ENCODE results near the gene ARHGAP6.
"Not testable (repeated sequence)": the region's sequence is repeated elsewhere in the genome, so short reads cannot be mapped to it uniquely, and the experiment has no call there.

ARHGAP6 gene

DNA sequence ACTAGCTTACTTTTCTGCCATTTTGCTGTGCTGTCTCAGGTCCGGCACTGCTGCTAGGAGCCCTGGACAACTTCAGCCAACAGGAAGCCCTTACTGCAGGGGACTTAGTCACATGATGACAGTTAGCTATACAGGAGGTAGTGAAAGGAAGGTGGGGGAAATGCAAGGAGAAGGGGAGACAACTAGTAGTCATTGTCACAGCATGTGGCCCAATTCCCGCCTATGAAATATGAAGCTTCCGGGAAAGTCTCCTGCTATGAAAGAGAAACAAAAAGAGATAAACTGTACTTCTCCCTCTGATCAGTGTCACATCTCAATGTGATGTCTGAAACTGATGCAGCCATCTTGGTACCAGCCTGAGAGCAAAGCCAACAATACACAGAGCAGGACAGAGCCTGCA is 300.9 kb downstream of the ARHGAP6 start:
- TF ChIP-seq, protein P1, sequence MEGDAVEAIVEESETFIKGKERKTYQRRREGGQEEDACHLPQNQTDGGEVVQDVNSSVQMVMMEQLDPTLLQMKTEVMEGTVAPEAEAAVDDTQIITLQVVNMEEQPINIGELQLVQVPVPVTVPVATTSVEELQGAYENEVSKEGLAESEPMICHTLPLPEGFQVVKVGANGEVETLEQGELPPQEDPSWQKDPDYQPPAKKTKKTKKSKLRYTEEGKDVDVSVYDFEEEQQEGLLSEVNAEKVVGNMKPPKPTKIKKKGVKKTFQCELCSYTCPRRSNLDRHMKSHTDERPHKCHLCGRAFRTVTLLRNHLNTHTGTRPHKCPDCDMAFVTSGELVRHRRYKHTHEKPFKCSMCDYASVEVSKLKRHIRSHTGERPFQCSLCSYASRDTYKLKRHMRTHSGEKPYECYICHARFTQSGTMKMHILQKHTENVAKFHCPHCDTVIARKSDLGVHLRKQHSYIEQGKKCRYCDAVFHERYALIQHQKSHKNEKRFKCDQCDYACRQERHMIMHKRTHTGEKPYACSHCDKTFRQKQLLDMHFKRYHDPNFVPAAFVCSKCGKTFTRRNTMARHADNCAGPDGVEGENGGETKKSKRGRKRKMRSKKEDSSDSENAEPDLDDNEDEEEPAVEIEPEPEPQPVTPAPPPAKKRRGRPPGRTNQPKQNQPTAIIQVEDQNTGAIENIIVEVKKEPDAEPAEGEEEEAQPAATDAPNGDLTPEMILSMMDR (conservative IDR thresholded peaks at IDR 0.05; ENCODE audit: low read length), result no peak
- no peak overlapping the region for H3K4me3 ChIP-seq (ENCODE audit: low read length)
- no peak for DNase-seq (ENCODE audit: low read depth)

DNA sequence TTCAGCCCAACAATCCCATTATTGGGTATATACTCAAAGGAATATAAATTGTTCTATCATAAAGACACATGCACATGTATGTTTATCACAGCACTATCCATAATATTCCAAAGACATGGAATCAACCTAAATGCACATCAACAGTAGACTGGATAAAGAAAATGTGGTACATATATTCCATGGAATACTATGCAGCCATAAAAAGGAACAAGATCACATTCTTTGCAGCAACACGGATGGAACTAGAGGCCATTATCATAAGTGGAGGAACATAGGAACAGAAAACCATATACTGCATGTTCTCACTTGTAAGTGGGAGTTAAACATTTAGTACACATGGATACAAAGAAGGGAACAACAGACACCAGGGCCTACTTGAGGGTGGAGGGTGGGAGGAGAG is 301.9 kb downstream of the ARHGAP6 start:
- not testable (repeated sequence) for DNase-seq (ENCODE audit: low read depth); H3K4me3 ChIP-seq (ENCODE audit: low read length)

DNA sequence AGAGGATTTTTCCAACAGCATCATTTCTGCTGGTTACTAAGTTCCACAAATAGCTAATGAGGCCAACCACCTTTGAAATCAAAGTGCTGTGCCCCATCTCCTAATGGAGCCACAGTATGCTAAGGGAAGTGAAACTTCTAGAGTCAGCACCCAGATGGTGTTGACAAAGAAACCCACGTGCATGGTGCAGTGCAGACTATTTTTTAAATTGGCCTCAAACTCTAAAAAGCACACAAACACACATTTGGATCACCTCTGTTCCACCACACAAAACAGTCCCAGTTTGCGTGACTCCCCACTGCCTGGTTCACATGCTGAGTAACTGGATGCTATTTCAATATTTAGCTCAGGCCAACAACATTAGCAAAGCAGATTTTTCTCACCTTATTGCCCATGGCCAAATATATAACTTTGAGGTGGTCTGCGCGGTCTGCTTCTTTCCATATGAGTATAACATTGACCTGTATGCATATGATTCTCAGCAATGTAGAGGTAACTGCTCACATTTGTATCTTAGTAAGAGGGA is 302.6 kb downstream of the ARHGAP6 start:
- H3K4me3 ChIP-seq (ENCODE audit: low read length), result no peak overlapping the region
- TF ChIP-seq, protein P1 (conservative IDR thresholded peaks at IDR 0.05; ENCODE audit: low read length), result no peak
- no peak for DNase-seq (ENCODE audit: low read depth)

DNA sequence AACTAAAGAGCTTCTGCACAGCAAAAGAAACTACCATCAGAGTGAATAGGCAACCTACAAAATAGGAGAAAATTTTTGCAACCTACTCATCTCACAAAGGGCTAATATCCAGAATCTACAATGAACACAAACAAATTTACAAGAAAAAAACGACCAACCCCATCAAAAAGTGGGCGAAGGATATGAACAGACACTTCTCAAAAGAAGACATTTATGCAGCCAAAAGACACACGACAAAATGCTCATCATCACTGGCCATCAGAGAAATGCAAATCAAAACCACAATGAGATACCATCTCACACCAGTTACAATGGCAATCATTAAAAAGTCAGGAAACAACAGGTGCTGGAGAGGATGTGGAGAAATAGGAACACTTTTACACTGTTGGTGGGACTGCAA is 304.1 kb downstream of the ARHGAP6 start:
- DNase-seq (ENCODE audit: low read depth); H3K4me3 ChIP-seq (ENCODE audit: low read length): not testable (repeated sequence)

DNA sequence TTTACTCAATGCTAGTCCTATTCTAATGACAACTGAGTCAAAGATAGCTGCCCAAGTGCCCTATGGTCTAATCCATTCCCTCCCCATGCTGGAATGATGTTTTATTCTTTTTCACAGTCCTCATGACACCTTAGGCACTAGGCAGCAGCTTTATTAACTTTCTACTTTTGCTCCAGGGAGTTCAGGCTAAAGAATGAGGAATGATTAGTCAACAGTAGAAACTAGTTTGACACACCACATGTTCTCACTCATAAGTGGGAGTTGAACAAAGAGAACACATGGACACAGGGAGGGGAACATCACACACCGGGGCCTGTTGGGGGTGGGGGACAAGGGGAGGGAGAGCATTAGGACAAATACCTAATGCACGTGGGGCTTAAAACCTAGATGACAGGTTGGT is 309.8 kb downstream of the ARHGAP6 start:
- not testable (repeated sequence) for DNase-seq (ENCODE audit: low read depth); H3K4me3 ChIP-seq (ENCODE audit: low read length)

DNA sequence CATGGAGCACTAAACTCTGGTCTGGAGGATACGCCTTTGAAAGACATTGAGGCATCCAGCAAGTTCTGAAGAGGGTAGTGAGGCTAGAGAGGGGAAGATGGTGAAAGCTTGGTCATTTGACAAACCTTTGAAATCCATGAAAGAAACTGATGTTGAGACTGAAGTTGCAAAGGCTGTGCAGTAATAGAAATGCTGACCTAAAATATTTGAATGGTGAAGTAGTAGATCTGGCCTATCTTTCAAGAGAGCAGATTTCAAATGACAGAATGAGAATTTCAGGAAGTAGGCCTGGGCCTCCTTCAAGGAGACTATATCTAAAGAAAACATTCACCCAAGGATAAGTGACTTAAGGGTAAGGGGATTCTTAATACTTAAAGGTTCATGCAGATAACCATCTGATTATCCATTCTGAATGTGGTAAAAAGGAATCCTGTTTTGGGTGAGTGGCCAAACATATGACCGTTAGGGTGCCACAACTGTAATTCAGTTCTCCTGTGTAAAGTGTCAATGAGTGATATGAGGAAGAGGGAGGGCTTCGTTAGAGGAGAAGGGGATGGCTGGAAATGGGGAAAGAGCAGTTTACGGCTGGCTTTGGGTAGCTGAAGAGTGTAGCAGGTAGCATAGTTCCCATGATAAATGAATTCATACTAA is 310.3 kb downstream of the ARHGAP6 start:
- no peak for DNase-seq (ENCODE audit: low read depth)
- H3K4me3 ChIP-seq (ENCODE audit: low read length), result no peak overlapping the region
- TF ChIP-seq, protein P1 (conservative IDR thresholded peaks at IDR 0.05; ENCODE audit: low read length), result no peak

DNA sequence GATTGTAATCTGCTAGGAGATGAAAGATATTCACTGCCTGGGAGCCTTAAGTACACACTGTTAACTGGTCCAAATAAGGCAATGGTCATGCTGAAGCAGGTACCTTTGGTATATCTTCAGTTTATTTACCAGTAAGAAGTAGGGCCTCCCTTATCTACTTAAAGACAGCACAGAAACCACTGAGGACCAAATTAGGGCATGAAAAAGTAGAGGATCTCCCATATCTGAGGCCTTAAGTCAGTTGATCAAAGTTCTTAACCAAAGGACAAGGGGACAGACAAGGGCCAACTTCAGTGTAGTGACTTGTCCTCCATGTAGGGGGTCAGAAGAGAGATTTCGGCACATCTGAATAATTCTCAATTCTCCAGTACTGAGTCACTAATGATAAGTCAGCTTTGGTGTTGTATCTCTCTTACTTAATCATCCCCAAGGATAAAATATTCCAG is 313.4 kb downstream of the ARHGAP6 start:
- no peak overlapping the region for H3K4me3 ChIP-seq (ENCODE audit: low read length)
- TF ChIP-seq, protein P1 (conservative IDR thresholded peaks at IDR 0.05; ENCODE audit: low read length), result no peak
- no peak for DNase-seq (ENCODE audit: low read depth)

DNA sequence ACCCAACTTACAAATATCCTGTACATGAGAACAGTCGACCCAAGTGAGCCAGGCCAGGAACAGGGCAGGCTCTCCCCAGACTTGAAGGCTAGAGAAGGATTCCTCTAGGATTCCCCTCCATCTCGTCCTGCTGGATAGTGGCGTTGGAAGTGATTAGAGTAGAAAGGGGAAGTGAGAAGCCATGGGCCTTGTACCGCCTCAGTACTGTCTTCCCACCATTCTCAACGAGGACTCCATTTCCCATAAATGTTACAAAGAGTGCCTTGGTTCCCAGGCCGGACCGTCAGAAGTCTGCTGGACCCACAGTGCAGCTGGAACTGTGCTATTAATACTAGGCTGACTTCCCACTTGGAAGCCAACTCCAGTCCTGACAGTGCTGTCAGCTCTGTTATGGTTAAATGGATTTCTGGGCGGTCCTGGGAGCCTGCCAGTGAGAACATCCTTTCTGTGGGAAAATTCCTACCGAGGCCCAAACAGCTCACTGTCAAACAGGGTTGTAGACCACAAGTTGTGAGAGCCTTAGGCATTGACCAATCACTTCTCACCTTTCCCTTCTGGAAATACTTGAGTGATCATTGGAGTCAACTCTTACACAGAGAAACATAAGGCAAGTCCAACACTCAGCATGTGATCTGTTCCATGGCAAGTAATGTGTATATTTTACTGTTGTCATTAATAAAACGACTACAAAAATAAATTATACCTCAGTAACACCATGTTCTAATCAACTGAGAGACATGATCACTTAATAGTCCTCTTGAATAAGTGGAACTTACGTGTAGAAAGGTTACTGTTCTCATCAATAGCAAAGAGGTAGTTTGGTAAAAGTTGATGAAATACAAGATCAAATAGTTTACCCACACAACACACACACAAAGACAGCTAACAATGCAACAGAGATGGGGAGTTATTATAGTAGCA is 314.1 kb downstream of the ARHGAP6 start:
- H3K4me3 ChIP-seq (ENCODE audit: low read length), result no peak overlapping the region

More for the DNA sequence above, 314.1 kb downstream of the ARHGAP6 start:
- TF ChIP-seq, protein P1 (conservative IDR thresholded peaks at IDR 0.05; ENCODE audit: low read length), result no peak
- DNase-seq (ENCODE audit: low read depth), result peak; percentile 77
